Upper lobe of left lung (tissue), 6 donors: ENCODE results near the gene IGSF11. TPM values are rescaled to one million over a fixed set of nuclear protein-coding genes. Genes with fewer than 3 reads are reported as not detected.
"Not testable (repeated sequence)": the region's sequence is repeated elsewhere in the genome, so short reads cannot be mapped to it uniquely, and the experiment has no call there.

Experiments used
- ATAC-seq, 2 donors: fragments of 200-7000 bp; cut with Tn5 transposase; one replicate each; pipeline ENCODE4 v1.9.1; 2022; ENCODE audit warnings: mild to moderate bottlenecking in 2 of 2, moderate library complexity in 2 of 2; ENCODE audit not compliant: low FRiP score in 2 of 2
- DNase-seq, 2 donors: peaks; one replicate each; pipeline ENCODE4 v3.0.0-alpha.2; 2019 to 2020
- H3K27ac ChIP-seq, 4 donors: fragments of 200-600 bp; sonication (generic); one replicate each; pipeline ENCODE4 v1.5.1; 2016 to 2019
- H3K27me3 ChIP-seq, 4 donors: fragments of 200-600 bp; sonication (generic); one replicate each; pipeline ENCODE4 v1.5.1; 2017 to 2019
- H3K36me3 ChIP-seq, 4 donors: fragments of 200-600 bp; sonication (generic); one replicate each; pipeline ENCODE4 v1.5.1; 2016 to 2019
- H3K4me1 ChIP-seq, 4 donors: fragments of 200-600 bp; sonication (generic); one replicate each; pipeline ENCODE4 v1.5.1; 2018 to 2019
- H3K4me3 ChIP-seq, 4 donors: fragments of 200-600 bp; sonication (generic); one replicate each; pipeline ENCODE4 v1.5.1; 2017 to 2019; ENCODE audit warnings: mild to moderate bottlenecking in 2 of 4, moderate library complexity in 1 of 4
- H3K9me3 ChIP-seq, 4 donors: fragments of 200-600 bp; sonication (generic); one replicate each; pipeline ENCODE4 v1.5.1; 2018 to 2019
- EP300 ChIP-seq, 4 donors: sonication (generic); formaldehyde crosslinking; IDR thresholded peaks; one replicate each; pipeline ENCODE4 v1.5.1; 2017; ENCODE audit warnings: antibody characterized with exemption in 4 of 4, control low read depth in 2 of 4
- POLR2A ChIP-seq, 4 donors: fragments of 450-650 bp; IDR thresholded peaks; one replicate each; pipeline ENCODE4 v1.5.1; 2016 to 2017; ENCODE audit warnings: antibody characterized with exemption in 4 of 4, mild to moderate bottlenecking in 2 of 4
- POLR2AphosphoS5 ChIP-seq, 2 donors: sonication (generic); formaldehyde crosslinking; IDR thresholded peaks; one replicate each; pipeline ENCODE4 v1.5.1; 2017; ENCODE audit warnings: antibody characterized with exemption in 2 of 2
- WGBS, 2 donors: methylation state at CpG; one replicate each; pipeline ENCODE4 v1.1.5; 2017 to 2018; 5-methylcytosine and 5-hydroxymethylcytosine counted together
- total RNA-seq, 6 donors: library from RNA; depleted of rRNA in 4 of 6; stranded (reverse); fragments of >200 nt in 4 of 6; gene quantifications; one replicate each; pipeline versions ENCODE4 v1.1.0 to v1.2.1, GENCODE V29; 2016 to 2021
- TF ChIP-seq, protein P1 (sequence below), 6 experiments: fragments of 450-650 bp in 4 of 6; fragments of 200-600 bp in 2 of 6; sonication (generic) in 2 of 6; IDR thresholded peaks; one replicate each; pipeline ENCODE4 v1.5.1; 2016 to 2019; ENCODE audit warnings: antibody characterized with exemption in 6 of 6
- donor health status: DM: no; HTN: no; CAD: no; lungs with moderate emphysema.
- donor health status: DM: no; HTN: yes; CAD: no; lungs with severe emphysema.

Gene IGSF11, protein sequence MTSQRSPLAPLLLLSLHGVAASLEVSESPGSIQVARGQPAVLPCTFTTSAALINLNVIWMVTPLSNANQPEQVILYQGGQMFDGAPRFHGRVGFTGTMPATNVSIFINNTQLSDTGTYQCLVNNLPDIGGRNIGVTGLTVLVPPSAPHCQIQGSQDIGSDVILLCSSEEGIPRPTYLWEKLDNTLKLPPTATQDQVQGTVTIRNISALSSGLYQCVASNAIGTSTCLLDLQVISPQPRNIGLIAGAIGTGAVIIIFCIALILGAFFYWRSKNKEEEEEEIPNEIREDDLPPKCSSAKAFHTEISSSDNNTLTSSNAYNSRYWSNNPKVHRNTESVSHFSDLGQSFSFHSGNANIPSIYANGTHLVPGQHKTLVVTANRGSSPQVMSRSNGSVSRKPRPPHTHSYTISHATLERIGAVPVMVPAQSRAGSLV
- under 1 TPM in 3 of 6 donors, not detected in 3; 0.11 to 0.71 (median 0.14) TPM for total RNA-seq

DNA sequence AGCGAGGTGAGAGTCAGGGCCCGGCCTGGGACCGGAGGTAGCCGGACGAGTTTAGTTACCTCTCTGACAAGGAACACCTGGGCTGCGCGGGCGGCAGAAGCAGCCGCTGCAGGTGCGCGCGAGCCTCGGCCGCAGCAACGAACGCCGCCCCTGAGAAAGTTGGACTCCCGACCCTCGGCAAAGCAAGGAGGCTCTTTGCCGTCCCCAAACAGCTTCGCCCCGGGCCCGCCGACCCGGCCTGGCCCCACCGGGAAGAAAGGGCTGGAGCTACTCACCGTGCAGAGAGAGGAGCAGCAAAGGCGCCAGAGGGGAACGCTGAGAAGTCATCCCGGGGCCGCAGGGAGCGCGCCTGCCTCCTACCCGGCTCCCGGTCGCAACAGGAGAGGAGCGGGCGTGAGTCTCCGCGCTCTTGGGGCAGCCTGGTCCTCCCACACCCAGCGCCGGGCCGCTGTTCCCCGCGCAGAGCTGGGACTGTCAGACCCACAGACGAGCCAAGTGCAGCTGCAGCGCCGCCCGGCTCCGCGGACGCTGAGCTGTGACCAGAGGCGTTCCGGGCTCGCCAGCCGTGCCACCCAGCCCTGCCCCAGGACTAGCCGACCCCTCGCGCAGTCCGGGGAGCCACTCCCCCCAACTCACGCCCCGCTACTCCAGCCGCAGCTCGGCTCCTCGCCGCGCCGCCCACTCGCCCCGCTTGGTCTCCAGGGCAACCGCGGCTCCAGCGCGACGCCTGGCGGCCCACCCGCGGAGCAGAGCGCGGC is at the start of gene IGSF11:
TSS of gene IGSF11 (minus strand) at position 591 of the 758 bp plus-strand sequence. CDS start at position 327, 264 bp downstream.
- Histone ChIP-seq H3K27ac (no peak within 1 kb of the TSS), H3K4me3 (peak within 1 kb of the TSS; percentile 19 to 67 (median 56)), H3K36me3 (no peaks in the 10 kb centered on the region), H3K27me3 (peaks cover 0 to 14% (median 0%) of the 10 kb centered on the region in 4 donors), H3K9me3 (no peaks in the 10 kb centered on the region), H3K4me1 (peaks cover 4 to 15% (median 6%) of the 10 kb centered on the region in 4 donors)
- ATAC-seq (peak; percentile 80 to 94), DNase-seq (peak; percentile 34 to 93)
- 2% methylated on average over 8 to 52 of the region's 80 CpGs for WGBS, 2 donors
- TF ChIP-seq POLR2A (IDR thresholded peaks at IDR 0.05) (no peak), EP300 (IDR thresholded peaks at IDR 0.05) (no peak), POLR2AphosphoS5 (IDR thresholded peaks at IDR 0.05) (no peak)
- TF ChIP-seq, protein P1, sequence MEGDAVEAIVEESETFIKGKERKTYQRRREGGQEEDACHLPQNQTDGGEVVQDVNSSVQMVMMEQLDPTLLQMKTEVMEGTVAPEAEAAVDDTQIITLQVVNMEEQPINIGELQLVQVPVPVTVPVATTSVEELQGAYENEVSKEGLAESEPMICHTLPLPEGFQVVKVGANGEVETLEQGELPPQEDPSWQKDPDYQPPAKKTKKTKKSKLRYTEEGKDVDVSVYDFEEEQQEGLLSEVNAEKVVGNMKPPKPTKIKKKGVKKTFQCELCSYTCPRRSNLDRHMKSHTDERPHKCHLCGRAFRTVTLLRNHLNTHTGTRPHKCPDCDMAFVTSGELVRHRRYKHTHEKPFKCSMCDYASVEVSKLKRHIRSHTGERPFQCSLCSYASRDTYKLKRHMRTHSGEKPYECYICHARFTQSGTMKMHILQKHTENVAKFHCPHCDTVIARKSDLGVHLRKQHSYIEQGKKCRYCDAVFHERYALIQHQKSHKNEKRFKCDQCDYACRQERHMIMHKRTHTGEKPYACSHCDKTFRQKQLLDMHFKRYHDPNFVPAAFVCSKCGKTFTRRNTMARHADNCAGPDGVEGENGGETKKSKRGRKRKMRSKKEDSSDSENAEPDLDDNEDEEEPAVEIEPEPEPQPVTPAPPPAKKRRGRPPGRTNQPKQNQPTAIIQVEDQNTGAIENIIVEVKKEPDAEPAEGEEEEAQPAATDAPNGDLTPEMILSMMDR (IDR thresholded peaks at IDR 0.05), result peak in 5 of 6 experiments; percentile 49 to 78 (median 60)

DNA sequence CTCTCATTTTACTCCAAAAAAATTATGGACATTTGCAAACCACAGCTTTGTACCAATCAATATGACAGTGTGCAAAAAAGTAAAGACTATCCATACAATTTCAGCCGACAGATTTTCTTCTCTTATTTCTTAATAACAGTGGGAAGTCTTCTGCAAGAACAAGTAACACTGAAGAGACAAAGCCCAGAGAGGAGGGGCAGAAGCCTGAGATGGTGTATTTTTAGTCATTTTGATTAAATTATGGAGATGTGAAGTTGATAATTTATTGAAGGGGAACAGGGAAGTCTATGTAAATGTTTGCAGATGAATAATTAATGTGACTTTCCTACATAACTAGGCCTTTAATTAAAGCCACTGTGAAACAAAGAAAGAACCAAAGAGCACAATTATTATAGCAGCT is 45.7 kb upstream of the IGSF11 start:
- 88 to 92% methylated on average over 1 of the region's 1 CpG for WGBS, 2 donors
- no peak for TF ChIP-seq EP300 (IDR thresholded peaks at IDR 0.05)
- no peak for TF ChIP-seq POLR2A (IDR thresholded peaks at IDR 0.05)
- no peak for TF ChIP-seq POLR2AphosphoS5 (IDR thresholded peaks at IDR 0.05)
- TF ChIP-seq, protein P1 (IDR thresholded peaks at IDR 0.05), result no peak
- DNase-seq, result no peak

DNA sequence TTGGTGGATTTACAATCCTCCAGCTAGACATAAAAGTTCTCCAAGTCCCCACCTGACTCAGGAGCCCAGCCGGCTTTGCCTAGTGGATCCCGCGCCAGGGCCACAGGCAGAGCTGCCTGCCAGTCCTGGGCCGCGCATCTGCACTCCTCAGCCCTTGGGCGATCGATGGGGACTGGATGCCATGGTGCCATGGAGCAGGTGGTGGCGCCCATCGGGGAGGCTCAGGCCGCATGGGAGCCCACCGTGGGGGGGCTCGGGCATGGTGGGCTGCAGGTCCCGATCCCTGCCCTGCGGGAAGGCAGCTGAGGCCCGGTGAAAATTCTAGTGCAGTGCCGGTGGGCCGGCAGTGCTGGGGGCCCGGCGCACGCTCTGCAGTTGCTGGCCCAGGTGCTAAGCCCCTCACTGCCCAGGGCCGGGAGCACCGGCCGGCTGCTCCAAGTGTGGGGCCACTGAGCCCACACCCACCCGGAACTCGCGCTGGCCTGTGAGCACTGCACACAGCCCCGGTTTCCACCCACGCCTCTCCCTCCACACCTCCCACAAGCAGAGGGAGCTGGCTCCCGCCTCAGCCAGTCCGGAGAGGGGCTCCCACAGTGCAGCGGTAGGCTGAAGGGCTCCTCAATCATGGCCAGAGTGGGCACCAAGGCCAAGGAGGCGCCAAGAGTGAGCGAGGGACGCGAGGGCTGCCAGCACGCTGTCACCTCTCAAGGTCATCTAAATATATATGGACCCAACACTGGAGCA is 38.8 kb upstream of the IGSF11 start:
- 95% methylated on average over 6 to 36 of the region's 36 CpGs for WGBS, 2 donors
- Histone ChIP-seq H3K4me3 (no peak overlapping the region), H3K9me3 (peaks cover 0 to 3% (median 0%) of the 10 kb centered on the region in 4 donors), H3K27ac (no peak overlapping the region), H3K4me1 (no peaks in the 10 kb centered on the region), H3K36me3 (no peaks in the 10 kb centered on the region), H3K27me3 (no peaks in the 10 kb centered on the region)
- no peak for TF ChIP-seq POLR2A (IDR thresholded peaks at IDR 0.05)
- no peak for TF ChIP-seq POLR2AphosphoS5 (IDR thresholded peaks at IDR 0.05)
- TF ChIP-seq EP300 (IDR thresholded peaks at IDR 0.05), result no peak
- TF ChIP-seq, protein P1 (IDR thresholded peaks at IDR 0.05), result no peak
- ATAC-seq (no peak), DNase-seq (peak in 1 of 2 donors; percentile 61)

More for the DNA sequence above, 45.7 kb upstream of the IGSF11 start:
- Histone ChIP-seq H3K27ac (no peak overlapping the region), H3K4me1 (no peaks in the 10 kb centered on the region), H3K27me3 (no peaks in the 10 kb centered on the region), H3K9me3 (peaks cover 0 to 3% (median 0%) of the 10 kb centered on the region in 4 donors), H3K4me3 (no peak overlapping the region), H3K36me3 (no peaks in the 10 kb centered on the region)
- ATAC-seq, result no peak

DNA sequence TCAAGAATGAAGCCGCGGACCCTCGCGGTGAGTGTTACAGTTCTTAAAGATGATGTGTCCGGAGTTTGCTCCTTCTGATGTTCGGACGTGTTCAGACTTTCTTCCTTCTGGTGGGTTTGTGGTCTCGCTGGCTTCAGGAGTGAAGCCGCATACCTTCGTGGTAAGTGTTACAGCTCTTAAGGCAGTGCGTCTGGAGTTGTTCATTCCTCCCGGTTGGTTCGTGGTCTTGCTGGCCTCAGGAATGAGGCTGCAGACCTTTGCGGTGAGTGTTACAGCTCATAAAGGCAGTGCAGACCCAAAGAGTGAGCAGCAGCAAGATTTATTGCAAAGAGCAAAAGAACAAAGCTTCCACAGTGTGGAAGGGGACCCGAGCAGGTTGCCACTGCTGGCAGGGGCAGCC is 37.8 kb upstream of the IGSF11 start:
- H3K9me3 ChIP-seq, H3K27ac ChIP-seq, H3K4me3 ChIP-seq, H3K36me3 ChIP-seq, DNase-seq, ATAC-seq, H3K27me3 ChIP-seq, H3K4me1 ChIP-seq: not testable (repeated sequence)
- WGBS, 2 donors, result 95 to 98% methylated on average over 13 to 15 of the region's 15 CpGs

DNA sequence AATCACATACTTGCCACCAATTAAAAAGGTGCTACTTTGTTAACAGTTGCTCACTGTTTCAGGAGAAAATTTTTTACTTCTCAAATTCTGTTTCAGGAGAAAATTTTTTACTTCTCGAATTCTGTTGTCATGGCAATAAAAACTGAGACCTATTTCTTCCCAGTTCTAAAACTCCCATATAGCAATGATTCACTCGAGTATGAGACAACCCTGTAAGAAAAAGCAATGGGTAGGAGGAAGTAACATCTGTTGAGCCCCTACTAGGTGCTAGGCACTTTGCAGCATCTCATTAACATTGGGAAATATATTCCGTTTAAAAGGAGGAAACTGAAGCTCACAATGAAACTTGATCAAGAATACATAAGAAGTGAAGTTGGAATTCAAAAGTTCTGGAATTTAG is 35.1 kb upstream of the IGSF11 start:
- H3K4me3 ChIP-seq, result no peak overlapping the region
- 57 to 70% methylated on average over 3 of the region's 3 CpGs for WGBS, 2 donors
- TF ChIP-seq, protein P1 (IDR thresholded peaks at IDR 0.05), result no peak
- no peak for TF ChIP-seq POLR2AphosphoS5 (IDR thresholded peaks at IDR 0.05)
- TF ChIP-seq EP300 (IDR thresholded peaks at IDR 0.05), result no peak
- TF ChIP-seq POLR2A (IDR thresholded peaks at IDR 0.05), result no peak
- DNase-seq (no peak), ATAC-seq (no peak)
- H3K27me3 ChIP-seq, result no peaks in the 10 kb centered on the region
- no peaks in the 10 kb centered on the region for H3K4me1 ChIP-seq
- H3K27ac ChIP-seq, result no peak overlapping the region
- no peaks in the 10 kb centered on the region for H3K36me3 ChIP-seq
- H3K9me3 ChIP-seq, result no peaks in the 10 kb centered on the region
